ENCODE measurements around the gene GPRC5D. TPM values are rescaled to one million over a fixed set of nuclear protein-coding genes. Genes with fewer than 3 reads are reported as not detected.

The GPRC5D gene
- polyA plus RNA-seq, 10 donors = 0.29 to 0.63 (median 0.42) TPM; not detected in 6

Other genes with a start within 250 kb of the GPRC5D start
- 10 to 100 TPM; 45.7 to 63.9 (median 49.4) TPM for gene CDKN1B, start 234.8 kb downstream of the GPRC5D start, polyA plus RNA-seq (ENCODE audit: insufficient read length in 10 of 10)
- 10 to 100 TPM in 6 of 10 donors, 1 to 10 TPM in 4; 6.9 to 22.2 (median 11.3) TPM for gene APOLD1, start 166.5 kb downstream of the GPRC5D start, polyA plus RNA-seq (ENCODE audit: insufficient read length in 10 of 10)
- 10 to 100 TPM; 45.6 to 60.6 (median 52.8) TPM for gene DDX47, start 138.8 kb downstream of the GPRC5D start, polyA plus RNA-seq (ENCODE audit: insufficient read length in 10 of 10)
- gene GPRC5A, start 60.6 kb downstream of the GPRC5D start, polyA plus RNA-seq (ENCODE audit: insufficient read length in 10 of 10) = 1 to 10 TPM in 9 of 10 donors, under 1 TPM in 1; 0.69 to 3.3 (median 1.7) TPM
- 10 to 100 TPM; 38.0 to 56.2 (median 44.1) TPM for gene HEBP1, start 48.1 kb upstream of the GPRC5D start, polyA plus RNA-seq (ENCODE audit: insufficient read length in 10 of 10)
- gene FAM234B, start 92.2 kb upstream of the GPRC5D start, polyA plus RNA-seq (ENCODE audit: insufficient read length in 10 of 10) = 1 to 10 TPM; 3.5 to 7.1 (median 5.2) TPM
- 10 to 100 TPM in 3 of 10 donors, 1 to 10 TPM in 7; 6.8 to 18.5 (median 8.8) TPM for gene GSG1, start 151.5 kb upstream of the GPRC5D start, polyA plus RNA-seq (ENCODE audit: insufficient read length in 10 of 10)
- 100 to 1,000 TPM; 159 to 263 (median 200) TPM for gene EMP1, start 244.6 kb upstream of the GPRC5D start, polyA plus RNA-seq (ENCODE audit: insufficient read length in 10 of 10)